SK-N-SH (cell line): Measurements from ENCODE around the gene CD36. TPM values are rescaled to one million over a fixed set of nuclear protein-coding genes. Genes with fewer than 3 reads are reported as not detected.

Experiments
- CTCF ChIA-PET: fragments of 300-600, 350-600 bp; formaldehyde crosslinking; extraction: SDS; loops from one replicate; lab custom pipeline; 2021; lab: Yijun Ruan, JAX
- POLR2A ChIA-PET: fragments of 350-600 bp; sonication (Branson Sonifier 250); formaldehyde crosslinking; extraction: SDS; loops from one replicate; lab custom pipeline; 2020; ENCODE audit warnings: antibody characterized with exemption, inconsistent platforms; lab: Yijun Ruan, JAX
- DNase-seq: peaks from one replicate; pipeline ENCODE4 v3.0.0; 2012
- H2AFZ ChIP-seq: fragments of 200-600 bp; sonication (generic); 2 replicates; pipeline ENCODE4 v1.8.1; 2016; ENCODE audit warnings: antibody characterized with exemption, mild to moderate bottlenecking, low read depth
- H3F3A ChIP-seq: fragments of 200-600 bp; sonication (generic); replicated peaks from 2 replicates; pipeline ENCODE3; 2016; ENCODE audit warnings: antibody characterized with exemption, mild to moderate bottlenecking; ENCODE audit not compliant: insufficient read depth
- H3K27ac ChIP-seq, 2 experiments: fragments of 200-500 bp in 1 of 2; fragments of 200-600 bp in 1 of 2; sonication (Bioruptor generic) in 1 of 2; sonication (generic), shearing (Covaris generic) in 1 of 2; 2 replicates each; pipeline versions ENCODE4 v1.5.1 to v1.6.1; 2014 to 2016; ENCODE audit warnings: low read depth in 2 of 2, inconsistent platforms in 1 of 2, low read length in 1 of 2, mild to moderate bottlenecking in 1 of 2, mixed read lengths in 1 of 2
- H3K27me3 ChIP-seq: fragments of 200-600 bp; sonication (generic), shearing (Covaris generic); 2 replicates; pipeline ENCODE4 v1.6.1; 2016; ENCODE audit warnings: mixed run types; ENCODE audit not compliant: insufficient read depth
- H3K36me3 ChIP-seq, 2 experiments: fragments of 200-500 bp in 1 of 2; fragments of 200-600 bp in 1 of 2; sonication (Bioruptor generic) in 1 of 2; sonication (generic) in 1 of 2; replicated peaks in 1 of 2; 2 replicates each; pipeline versions ENCODE3 to v1.5.1; 2014 to 2016; ENCODE audit warnings: low read length in 1 of 2, mild to moderate bottlenecking in 1 of 2; ENCODE audit not compliant: insufficient read depth in 2 of 2, control insufficient read depth in 1 of 2
- H3K4me1 ChIP-seq, 2 experiments: fragments of 200-500 bp in 1 of 2; fragments of 200-600 bp in 1 of 2; sonication (Bioruptor generic) in 1 of 2; sonication (generic), shearing (Covaris generic) in 1 of 2; 2 replicates each; pipeline versions ENCODE4 v1.5.1 to v1.6.1; 2014 to 2016; ENCODE audit warnings: low read depth in 1 of 2, low read length in 1 of 2, mixed run types in 1 of 2; ENCODE audit not compliant: insufficient read depth in 2 of 2, control insufficient read depth in 1 of 2
- H3K4me2 ChIP-seq: fragments of 200-600 bp; sonication (generic), shearing (Covaris generic); 2 replicates; pipeline ENCODE4 v1.6.1; 2017; ENCODE audit warnings: mixed run types
- H3K4me3 ChIP-seq, 2 experiments: fragments of 200-500 bp in 1 of 2; fragments of 200-600 bp in 1 of 2; sonication (Bioruptor generic) in 1 of 2; sonication (generic), shearing (Covaris generic) in 1 of 2; 2 replicates each; pipeline versions ENCODE4 v1.5.1 to v1.8.1; 2014 to 2016; ENCODE audit warnings: low read depth in 2 of 2, inconsistent platforms in 1 of 2, low read length in 1 of 2, mild to moderate bottlenecking in 1 of 2, mixed read lengths in 1 of 2, moderate library complexity in 1 of 2
- H3K79me2 ChIP-seq: fragments of 200-600 bp; sonication (generic); 2 replicates; pipeline ENCODE4 v1.8.1; 2017; ENCODE audit warnings: mild to moderate bottlenecking; ENCODE audit not compliant: insufficient read depth
- H3K9ac ChIP-seq: fragments of 200-600 bp; sonication (generic); 2 replicates; pipeline ENCODE4 v1.6.1; 2017; ENCODE audit warnings: mixed run types
- H3K9me2 ChIP-seq: fragments of 200-600 bp; sonication (generic); 2 replicates; pipeline ENCODE4 v1.6.1; 2017; ENCODE audit warnings: mixed run types
- H3K9me3 ChIP-seq: fragments of 200-600 bp; sonication (generic); 2 replicates; pipeline ENCODE4 v1.6.1; 2017; ENCODE audit warnings: mixed run types, mild to moderate bottlenecking, moderate library complexity
- H4K20me1 ChIP-seq: fragments of 200-600 bp; sonication (generic); 2 replicates; pipeline ENCODE4 v1.6.1; 2017; ENCODE audit warnings: mild to moderate bottlenecking, mixed run types; ENCODE audit not compliant: insufficient read depth
- CHD2 ChIP-seq: fragments of 150-350 bp; IDR thresholded peaks from 2 replicates; pipeline ENCODE4 v1.6.1; 2018; ENCODE audit warnings: low read length; ENCODE audit not compliant: partially characterized antibody
- EP300 ChIP-seq, 2 experiments: IDR thresholded peaks; 2 replicates each; pipeline versions ENCODE4 v1.4.0 to v1.6.1; 2012; ENCODE audit warnings: borderline replicate concordance in 1 of 2, low read depth in 1 of 2, low read length in 1 of 2
- FOSL2 ChIP-seq: IDR thresholded peaks from 2 replicates; pipeline ENCODE4 v1.4.0; 2012; ENCODE audit warnings: low read depth, mild to moderate bottlenecking, moderate library complexity, borderline replicate concordance
- FOXM1 ChIP-seq: IDR thresholded peaks from 2 replicates; pipeline ENCODE4 v1.4.0; 2012; ENCODE audit warnings: low read depth, mild to moderate bottlenecking
- JUND ChIP-seq: IDR thresholded peaks from 2 replicates; pipeline ENCODE4 v1.4.0; 2012
- MEF2A ChIP-seq: IDR thresholded peaks from 2 replicates; pipeline ENCODE4 v1.4.0; 2012; ENCODE audit warnings: low read depth, borderline replicate concordance
- MXI1 ChIP-seq: IDR thresholded peaks from 2 replicates; pipeline ENCODE4 v1.6.1; 2012; ENCODE audit warnings: mild to moderate bottlenecking, low read depth, low read length, improper control_type of control experiment
- NFIC ChIP-seq: IDR thresholded peaks from 2 replicates; pipeline ENCODE4 v1.4.0; 2012; ENCODE audit warnings: borderline replicate concordance
- NRF1 ChIP-seq: IDR thresholded peaks from 2 replicates; pipeline ENCODE4 v1.6.1; 2012; ENCODE audit warnings: low read depth, mild to moderate bottlenecking, low read length
- RAD21 ChIP-seq: IDR thresholded peaks from 2 replicates; pipeline ENCODE4 v1.6.1; 2012; ENCODE audit warnings: mild to moderate bottlenecking, low read length
- RCOR1 ChIP-seq: fragments of 150-350 bp; IDR thresholded peaks from 2 replicates; pipeline ENCODE4 v1.6.1; 2017; ENCODE audit warnings: antibody characterized with exemption, low read length
- RXRA ChIP-seq: IDR thresholded peaks from 2 replicates; pipeline ENCODE4 v1.4.0; 2012; ENCODE audit warnings: low read depth, mild to moderate bottlenecking, borderline replicate concordance
- SIN3A ChIP-seq: IDR thresholded peaks from 2 replicates; pipeline ENCODE4 v1.6.1; 2012; ENCODE audit warnings: low read depth, mild to moderate bottlenecking, low read length, moderate library complexity, borderline replicate concordance
- TCF12 ChIP-seq: IDR thresholded peaks from 2 replicates; pipeline ENCODE4 v1.4.0; 2012
- TEAD4 ChIP-seq: IDR thresholded peaks from 2 replicates; pipeline ENCODE4 v1.4.0; 2012; ENCODE audit warnings: mild to moderate bottlenecking, borderline replicate concordance; ENCODE audit not compliant: insufficient read depth
- USF1 ChIP-seq: IDR thresholded peaks from 2 replicates; pipeline ENCODE4 v1.4.0; 2012; ENCODE audit warnings: low read depth, borderline replicate concordance
- USF2 ChIP-seq: fragments of 150-350 bp; IDR thresholded peaks from 2 replicates; pipeline ENCODE4 v1.6.1; 2017; ENCODE audit warnings: antibody characterized with exemption, low read length, low read depth, borderline replicate concordance
- WGBS: methylation state at CpG from one replicate; pipeline ENCODE4 v1.1.6; 2017; ENCODE audit warnings: low lambda C conversion rate; 5-methylcytosine and 5-hydroxymethylcytosine counted together
- polyA plus RNA-seq, 3 experiments: library from polyadenylated mRNA; depleted of rRNA; stranded (reverse); fragments of >200 nt; gene quantifications; 2 replicates each; pipeline ENCODE4 v1.2.3, GENCODE V29; 2012
- TF ChIP-seq, protein P1 (sequence below): fragments of 150-350 bp; IDR thresholded peaks from 2 replicates; pipeline ENCODE4 v1.6.1; 2016; ENCODE audit warnings: mild to moderate bottlenecking, low read depth, low read length
- TF ChIP-seq, protein P2 (sequence below): IDR thresholded peaks from 2 replicates; pipeline ENCODE4; 2012
- TF ChIP-seq, protein P3 (sequence below): IDR thresholded peaks from 2 replicates; pipeline ENCODE4 v1.4.0; 2012; ENCODE audit warnings: low read depth

The CD36 gene
- polyA plus RNA-seq, 1 of the 3 experiments (the other 2 are of a cell fraction) = 0.10 TPM

- TF ChIP-seq FOSL2 = peak; percentile 98
- TF ChIP-seq RAD21 = no peak
- no peak for TF ChIP-seq CHD2
- TF ChIP-seq MXI1 = no peak
- TF ChIP-seq TEAD4 = peak; percentile 96
- TF ChIP-seq RXRA = peak; percentile 98
- peak; percentile 85 for TF ChIP-seq FOXM1
- TF ChIP-seq, protein P1, sequence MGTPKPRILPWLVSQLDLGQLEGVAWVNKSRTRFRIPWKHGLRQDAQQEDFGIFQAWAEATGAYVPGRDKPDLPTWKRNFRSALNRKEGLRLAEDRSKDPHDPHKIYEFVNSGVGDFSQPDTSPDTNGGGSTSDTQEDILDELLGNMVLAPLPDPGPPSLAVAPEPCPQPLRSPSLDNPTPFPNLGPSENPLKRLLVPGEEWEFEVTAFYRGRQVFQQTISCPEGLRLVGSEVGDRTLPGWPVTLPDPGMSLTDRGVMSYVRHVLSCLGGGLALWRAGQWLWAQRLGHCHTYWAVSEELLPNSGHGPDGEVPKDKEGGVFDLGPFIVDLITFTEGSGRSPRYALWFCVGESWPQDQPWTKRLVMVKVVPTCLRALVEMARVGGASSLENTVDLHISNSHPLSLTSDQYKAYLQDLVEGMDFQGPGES = no peak
- TF ChIP-seq, protein P2, sequence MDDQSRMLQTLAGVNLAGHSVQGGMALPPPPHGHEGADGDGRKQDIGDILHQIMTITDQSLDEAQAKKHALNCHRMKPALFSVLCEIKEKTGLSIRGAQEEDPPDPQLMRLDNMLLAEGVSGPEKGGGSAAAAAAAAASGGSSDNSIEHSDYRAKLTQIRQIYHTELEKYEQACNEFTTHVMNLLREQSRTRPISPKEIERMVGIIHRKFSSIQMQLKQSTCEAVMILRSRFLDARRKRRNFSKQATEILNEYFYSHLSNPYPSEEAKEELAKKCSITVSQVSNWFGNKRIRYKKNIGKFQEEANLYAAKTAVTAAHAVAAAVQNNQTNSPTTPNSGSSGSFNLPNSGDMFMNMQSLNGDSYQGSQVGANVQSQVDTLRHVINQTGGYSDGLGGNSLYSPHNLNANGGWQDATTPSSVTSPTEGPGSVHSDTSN = peak; percentile 95
Observed at GRCh38 chr7:80722616-80723195, 84.3 kb downstream of the CD36 start (continued).

- CTCF ChIA-PET = interaction anchor here (1.0 to 1.6 kb wide), 2 partner anchors 26 to 35 kb away, joined by 3 read pairs; no protein-coding TSS in a partner anchor
- H3K4me3 ChIP-seq = no peak overlapping the region
- H3K79me2 ChIP-seq = no peaks in the 10 kb centered on the region
- H3K9ac ChIP-seq = no peak overlapping the region
- H3K27ac ChIP-seq = peak overlapping the region; percentile 25 to 93; a peak in 2 of 4 replicates
- H4K20me1 ChIP-seq = no peaks in the 10 kb centered on the region
- H3K4me2 ChIP-seq = no peak overlapping the region
- peaks cover 24% of the 10 kb centered on the region for H3F3A ChIP-seq
- POLR2A ChIA-PET = no interaction called here
- H2AFZ ChIP-seq = no peak overlapping the region
- no peaks in the 10 kb centered on the region for H3K36me3 ChIP-seq
- WGBS = 88% methylated on average over 4 of the region's 4 CpGs
- DNase-seq = no peak
- no peaks in the 10 kb centered on the region for H3K9me3 ChIP-seq
- no peaks in the 10 kb centered on the region for H3K9me2 ChIP-seq
- TF ChIP-seq, protein P3, sequence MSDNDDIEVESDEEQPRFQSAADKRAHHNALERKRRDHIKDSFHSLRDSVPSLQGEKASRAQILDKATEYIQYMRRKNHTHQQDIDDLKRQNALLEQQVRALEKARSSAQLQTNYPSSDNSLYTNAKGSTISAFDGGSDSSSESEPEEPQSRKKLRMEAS = no peak
- TF ChIP-seq SIN3A (no peak), JUND (no peak), TCF12 (no peak), EP300 (IDR thresholded peaks at IDR 0.05; ENCODE audit: borderline replicate concordance in 1 of 2, low read depth in 1 of 2, low read length in 1 of 2) (no peak), RCOR1 (no peak), MEF2A (no peak), TEAD4 (no peak), NRF1 (no peak), RXRA (no peak; the same call in 1 of the 2 replicates), USF1 (no peak), NFIC (no peak), USF2 (no peak), CHD2 (no peak)
- H3K27me3 ChIP-seq = no peaks in the 10 kb centered on the region
- H3K4me1 ChIP-seq = peaks cover 7 to 33% of the 10 kb centered on the region in 2 experiments
Observed at GRCh38 chr7:80724249-80724871, 85.9 kb downstream of the CD36 start.
